ENCODE data around the gene VPS35L. TPM values are rescaled to one million over a fixed set of nuclear protein-coding genes. Genes with fewer than 3 reads are reported as not detected.

VPS35L gene
- total and polyA plus RNA-seq, 10 of the 15 experiments (the other 5 are each of a cell fraction or from before 2014, with no cell fraction given): 14.9 to 44.1 (median 26.3) TPM

DNA sequence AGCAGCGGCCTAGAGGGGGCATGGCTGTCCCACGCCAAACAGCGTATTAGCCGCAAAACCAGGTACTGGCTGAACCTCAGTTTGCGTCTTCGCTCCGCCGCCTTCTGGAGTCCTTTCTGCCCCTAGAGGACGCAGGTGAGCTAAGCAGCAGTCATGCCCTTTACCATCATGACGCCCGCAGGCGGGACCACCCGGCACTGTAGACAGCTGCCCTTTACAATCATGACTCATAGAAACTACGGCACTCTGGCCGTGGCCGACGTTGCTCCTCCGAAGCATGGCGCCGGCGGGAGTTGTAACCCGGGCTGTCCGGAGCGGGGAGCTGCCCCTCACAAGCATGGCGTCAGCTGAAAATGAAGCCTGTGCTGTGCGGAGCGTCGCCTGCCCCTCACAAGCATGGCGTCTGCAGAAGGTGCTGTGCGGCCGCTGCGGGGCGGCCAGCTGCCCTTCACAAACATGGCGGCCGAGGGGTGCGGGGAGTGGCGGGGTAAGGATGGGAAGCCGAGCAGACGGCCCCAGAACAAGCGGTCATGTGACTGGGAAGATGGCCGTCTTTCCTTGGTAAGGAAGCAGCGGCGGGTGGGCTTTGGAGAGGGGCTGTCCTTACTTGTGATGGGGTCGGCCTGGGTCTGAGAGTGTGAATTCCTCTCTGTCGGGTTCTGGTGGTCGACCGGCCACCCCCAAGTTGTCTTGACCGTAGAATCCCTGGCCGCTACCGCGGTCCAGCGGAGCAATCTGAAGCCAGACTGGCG, at the start of gene VPS35L (continued):
- TF ChIP-seq, protein P1, sequence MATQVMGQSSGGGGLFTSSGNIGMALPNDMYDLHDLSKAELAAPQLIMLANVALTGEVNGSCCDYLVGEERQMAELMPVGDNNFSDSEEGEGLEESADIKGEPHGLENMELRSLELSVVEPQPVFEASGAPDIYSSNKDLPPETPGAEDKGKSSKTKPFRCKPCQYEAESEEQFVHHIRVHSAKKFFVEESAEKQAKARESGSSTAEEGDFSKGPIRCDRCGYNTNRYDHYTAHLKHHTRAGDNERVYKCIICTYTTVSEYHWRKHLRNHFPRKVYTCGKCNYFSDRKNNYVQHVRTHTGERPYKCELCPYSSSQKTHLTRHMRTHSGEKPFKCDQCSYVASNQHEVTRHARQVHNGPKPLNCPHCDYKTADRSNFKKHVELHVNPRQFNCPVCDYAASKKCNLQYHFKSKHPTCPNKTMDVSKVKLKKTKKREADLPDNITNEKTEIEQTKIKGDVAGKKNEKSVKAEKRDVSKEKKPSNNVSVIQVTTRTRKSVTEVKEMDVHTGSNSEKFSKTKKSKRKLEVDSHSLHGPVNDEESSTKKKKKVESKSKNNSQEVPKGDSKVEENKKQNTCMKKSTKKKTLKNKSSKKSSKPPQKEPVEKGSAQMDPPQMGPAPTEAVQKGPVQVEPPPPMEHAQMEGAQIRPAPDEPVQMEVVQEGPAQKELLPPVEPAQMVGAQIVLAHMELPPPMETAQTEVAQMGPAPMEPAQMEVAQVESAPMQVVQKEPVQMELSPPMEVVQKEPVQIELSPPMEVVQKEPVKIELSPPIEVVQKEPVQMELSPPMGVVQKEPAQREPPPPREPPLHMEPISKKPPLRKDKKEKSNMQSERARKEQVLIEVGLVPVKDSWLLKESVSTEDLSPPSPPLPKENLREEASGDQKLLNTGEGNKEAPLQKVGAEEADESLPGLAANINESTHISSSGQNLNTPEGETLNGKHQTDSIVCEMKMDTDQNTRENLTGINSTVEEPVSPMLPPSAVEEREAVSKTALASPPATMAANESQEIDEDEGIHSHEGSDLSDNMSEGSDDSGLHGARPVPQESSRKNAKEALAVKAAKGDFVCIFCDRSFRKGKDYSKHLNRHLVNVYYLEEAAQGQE (IDR thresholded peaks at IDR 0.05; ENCODE audit: low read depth, low read length): 0 out of 2 replicates have a peak, but pooled peaks have one; percentile 9
- TF ChIP-seq MAX (IDR thresholded peaks at IDR 0.05; ENCODE audit: low read depth, low read length): no peak; the same call in 1 of the 2 replicates
- peak; percentile 83; the same call in 1 of the 2 replicates for TF ChIP-seq TARDBP (IDR thresholded peaks at IDR 0.05; ENCODE audit: borderline replicate concordance)
- TF ChIP-seq GATAD2B (conservative IDR thresholded peaks at IDR 0.05; ENCODE audit: low read depth): 0 out of 2 replicates have a peak, but pooled peaks have one; percentile 37
- no peak for TF ChIP-seq NFXL1 (IDR thresholded peaks at IDR 0.05; ENCODE audit: borderline replicate concordance)
- no peak for TF ChIP-seq ZNF24 (IDR thresholded peaks at IDR 0.05)
- no peak; the same call in 1 of the 2 replicates for TF ChIP-seq ZNF207 (IDR thresholded peaks at IDR 0.05; ENCODE audit: borderline replicate concordance)
- TF ChIP-seq ZNF592 (IDR thresholded peaks at IDR 0.05): no peak
- peak; percentile 58 for TF ChIP-seq MTA2 (IDR thresholded peaks at IDR 0.05; ENCODE audit: low read depth)
- TF ChIP-seq ELK1 (IDR thresholded peaks at IDR 0.05; ENCODE audit: low read depth, low read length): no peak
- TF ChIP-seq STAT1 (conservative IDR thresholded peaks at IDR 0.05): 0 out of 2 replicates have a peak, but pooled peaks have one; percentile 18
- TF ChIP-seq BRCA1 (IDR thresholded peaks at IDR 0.05; ENCODE audit: low read depth, low read length): no peak
- TF ChIP-seq SMAD5 (IDR thresholded peaks at IDR 0.05; ENCODE audit: low read depth): no peak; the same call in 1 of the 2 replicates
- no peak; the same call in 1 of the 2 replicates for TF ChIP-seq HSF1 (IDR thresholded peaks at IDR 0.05; ENCODE audit: low read depth, low read length)
- 0 out of 2 replicates have a peak, but pooled peaks have one; percentile 65 for TF ChIP-seq LARP7 (IDR thresholded peaks at IDR 0.05)
- peak; percentile 57 for TF ChIP-seq HDAC6 (IDR thresholded peaks at IDR 0.05; ENCODE audit: unreplicated experiment)
- peak; percentile 54; the same call in 1 of the 2 replicates for TF ChIP-seq E2F4 (IDR thresholded peaks at IDR 0.05; ENCODE audit: low read depth, low read length)
